DOHH2 (cell line): ENCODE data around the gene TNRC6C.
"Not testable (repeated sequence)": the region's sequence is repeated elsewhere in the genome, so short reads cannot be mapped to it uniquely, and the experiment has no call there.

Experiments
- H3F3A ChIP-seq: fragments of 200-600 bp; sonication (generic), shearing (Covaris generic); 2 replicates; pipeline ENCODE4 v1.6.0; 2016; ENCODE audit warnings: antibody characterized with exemption, mild to moderate bottlenecking; ENCODE audit not compliant: control insufficient read depth, insufficient read depth
- H3K27ac ChIP-seq: fragments of 200-600 bp; sonication (generic); 2 replicates; pipeline ENCODE4 v1.5.1; 2014; ENCODE audit warnings: low read depth, mild to moderate bottlenecking, low read length, moderate library complexity
- H3K27me3 ChIP-seq: fragments of 200-600 bp; sonication (generic); 2 replicates; pipeline ENCODE4 v1.6.1; 2014; ENCODE audit warnings: mild to moderate bottlenecking, low read length, mixed read lengths; ENCODE audit not compliant: control insufficient read depth
- H3K36me3 ChIP-seq: fragments of 200-600 bp; sonication (generic); 2 replicates; pipeline ENCODE4 v1.6.1; 2014; ENCODE audit warnings: mild to moderate bottlenecking, low read length, moderate library complexity, mixed read lengths; ENCODE audit not compliant: control insufficient read depth
- H3K4me1 ChIP-seq: fragments of 200-600 bp; sonication (generic); 2 replicates; pipeline ENCODE4 v1.6.1; 2014; ENCODE audit warnings: mild to moderate bottlenecking, low read length, mixed read lengths; ENCODE audit not compliant: control insufficient read depth
- H3K4me2 ChIP-seq: fragments of 200-600 bp; sonication (generic); 2 replicates; pipeline ENCODE4 v1.6.0; 2014; ENCODE audit warnings: mild to moderate bottlenecking, low read length, moderate library complexity
- H3K4me3 ChIP-seq: fragments of 200-600 bp; sonication (generic); 2 replicates; pipeline ENCODE4 v1.5.1; 2014; ENCODE audit warnings: mild to moderate bottlenecking, low read length, mixed read lengths
- H3K79me2 ChIP-seq: fragments of 200-600 bp; sonication (generic); 2 replicates; pipeline ENCODE4 v1.6.1; 2014; ENCODE audit warnings: mild to moderate bottlenecking, low read length, mixed read lengths; ENCODE audit not compliant: control insufficient read depth
- H3K9me2 ChIP-seq: fragments of 200-600 bp; sonication (generic); replicated peaks from 2 replicates; pipeline ENCODE4 v1.6.1; 2014; ENCODE audit warnings: mild to moderate bottlenecking, low read length, mixed read lengths; ENCODE audit not compliant: control insufficient read depth
- H3K9me3 ChIP-seq: fragments of 200-600 bp; sonication (generic); 2 replicates; pipeline ENCODE4 v1.6.1; 2014; ENCODE audit warnings: antibody characterized with exemption, low read length, mixed read lengths; ENCODE audit not compliant: control insufficient read depth, insufficient read depth
- H4K20me1 ChIP-seq: fragments of 200-600 bp; sonication (generic); 2 replicates; pipeline ENCODE4 v1.6.0; 2014; ENCODE audit warnings: low read depth, mild to moderate bottlenecking, antibody characterized with exemption, low read length, moderate library complexity; ENCODE audit not compliant: control insufficient read depth, insufficient read depth
- CTCF ChIP-seq: fragments of 200-600 bp; sonication (generic); IDR thresholded peaks from one replicate; pipeline ENCODE4 v1.5.1; 2014; ENCODE audit warnings: antibody characterized with exemption, mild to moderate bottlenecking, low read depth, low read length; ENCODE audit not compliant: poor library complexity, severe bottlenecking
- EZH2phosphoT487 ChIP-seq: fragments of 200-600 bp; sonication (generic); IDR thresholded peaks from 2 replicates; pipeline ENCODE4 v1.6.1; 2017; ENCODE audit warnings: borderline replicate concordance, mild to moderate bottlenecking, antibody characterized with exemption, low read length, moderate library complexity, mixed read lengths

TNRC6C gene

DNA sequence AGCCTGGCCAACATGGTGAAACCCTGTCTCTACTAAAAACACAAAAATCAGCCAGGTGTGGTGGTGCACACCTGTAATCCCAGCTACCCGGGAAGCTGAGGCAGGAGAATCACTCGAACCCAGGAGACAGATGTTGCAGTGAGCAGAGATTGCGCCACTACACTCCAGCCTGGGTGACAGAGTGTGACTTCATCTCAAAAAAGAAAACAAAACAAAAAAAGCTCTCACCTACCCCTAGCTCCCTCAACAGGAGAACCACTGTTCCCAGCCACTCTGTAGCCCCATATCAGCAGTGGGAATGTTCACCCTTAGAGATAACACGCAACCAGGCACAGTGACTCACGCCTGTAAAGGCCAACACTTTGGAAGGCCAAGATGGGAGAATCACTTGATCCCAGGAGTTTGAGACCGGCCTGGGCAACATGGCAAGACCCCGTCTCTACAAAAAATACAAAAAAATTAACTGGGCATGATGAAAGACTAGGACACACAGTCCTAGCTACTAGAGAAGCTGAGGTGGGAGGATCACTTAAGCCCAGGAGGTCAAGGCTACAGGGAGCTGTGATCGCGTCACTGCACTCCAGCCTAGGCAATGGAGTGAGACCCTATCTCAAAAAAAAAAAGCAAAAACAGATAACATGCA is 177.5 kb downstream of the TNRC6C start:
- Histone ChIP-seq H3K79me2 (peaks cover 41% of the 10 kb centered on the region), H3K4me2 (no peak overlapping the region), H4K20me1 (peaks cover 3% of the 10 kb centered on the region; the same call in 1 of the 2 replicates), H3F3A (peaks cover 11% of the 10 kb centered on the region), H3K27me3 (no peaks in the 10 kb centered on the region), H3K27ac (no peak overlapping the region), H3K4me1 (peaks cover 68% of the 10 kb centered on the region), H3K36me3 (peaks cover 81% of the 10 kb centered on the region), H3K9me3 (no peaks in the 10 kb centered on the region), H3K4me3 (no peak overlapping the region), H3K9me2 (no peaks in the 10 kb centered on the region)
- TF ChIP-seq CTCF (no peak), EZH2phosphoT487 (no peak)

GRCh38 chr17:78137392-78138203 is 179.1 kb downstream of the TNRC6C start:
- Histone ChIP-seq H3K36me3 (peaks cover 79% of the 10 kb centered on the region), H3K9me2 (no peaks in the 10 kb centered on the region), H3K4me1 (peaks cover 60% of the 10 kb centered on the region), H3F3A (peaks cover 12% of the 10 kb centered on the region), H3K9me3 (no peaks in the 10 kb centered on the region), H3K4me2 (peak overlapping the region; percentile 21; the same call in 1 of the 2 replicates), H4K20me1 (peaks cover 3% of the 10 kb centered on the region; the same call in 1 of the 2 replicates), H3K27me3 (no peaks in the 10 kb centered on the region), H3K79me2 (peaks cover 25% of the 10 kb centered on the region), H3K27ac (peak overlapping the region; percentile 47), H3K4me3 (0 out of 2 replicates have a peak overlapping the region, but pooled peaks have one; percentile 2)
- TF ChIP-seq EZH2phosphoT487 (no peak), CTCF (peak; percentile 96)

DNA sequence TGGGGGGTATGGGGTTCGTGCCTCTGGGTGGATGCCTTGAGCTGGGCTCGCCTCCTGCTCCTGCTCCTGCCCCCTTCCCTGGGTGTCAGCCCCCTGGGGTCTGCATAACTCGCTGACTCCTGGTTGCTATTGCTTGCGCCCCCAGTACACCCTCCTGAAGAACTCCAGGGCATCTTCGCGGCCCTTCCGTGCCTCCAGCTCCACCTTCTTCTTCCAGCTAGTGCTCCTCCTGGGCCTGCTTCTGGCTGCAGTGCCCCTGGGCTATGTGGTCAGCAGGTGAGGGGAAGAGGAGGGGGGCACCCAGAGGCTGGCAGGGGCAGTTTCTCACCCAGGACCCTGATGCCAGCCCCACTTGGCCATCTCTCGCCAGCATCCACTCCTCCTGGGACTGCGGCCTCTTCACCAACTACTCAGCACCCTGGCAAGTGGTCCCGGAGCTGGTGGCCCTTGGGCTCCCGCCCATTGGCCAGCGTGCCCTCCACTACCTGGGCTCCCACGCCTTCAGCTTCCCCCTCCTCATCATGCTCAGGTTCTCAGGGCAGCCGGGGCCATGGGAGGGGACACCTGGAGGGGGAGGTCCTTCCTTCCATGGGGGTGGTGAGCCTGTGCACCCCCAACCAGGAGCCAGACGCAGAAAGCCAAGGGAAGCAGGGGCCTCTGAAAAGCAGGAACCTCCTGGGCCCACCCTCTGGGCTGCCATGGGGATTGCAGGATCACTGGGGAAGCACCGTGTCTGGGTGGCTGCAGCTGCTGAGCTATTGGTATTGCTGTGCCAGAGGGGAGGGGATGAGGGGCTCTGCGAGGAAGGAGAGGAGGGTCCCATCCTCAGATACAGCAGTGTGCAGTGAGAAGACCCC is 179.9 kb downstream of the TNRC6C start:
- no peaks in the 10 kb centered on the region for H3K9me3 ChIP-seq
- peaks cover 51% of the 10 kb centered on the region for H3K4me1 ChIP-seq
- peaks cover 13% of the 10 kb centered on the region for H3F3A ChIP-seq
- peaks cover 16% of the 10 kb centered on the region for H3K79me2 ChIP-seq
- no peaks in the 10 kb centered on the region for H3K9me2 ChIP-seq
- H3K4me2 ChIP-seq: no peak overlapping the region
- no peak overlapping the region for H3K4me3 ChIP-seq
- no peak overlapping the region for H3K27ac ChIP-seq
- H4K20me1 ChIP-seq: peaks cover 3% of the 10 kb centered on the region; the same call in 1 of the 2 replicates
- no peak for TF ChIP-seq CTCF
- no peak for TF ChIP-seq EZH2phosphoT487
- H3K36me3 ChIP-seq: peaks cover 72% of the 10 kb centered on the region
- no peaks in the 10 kb centered on the region for H3K27me3 ChIP-seq

DNA sequence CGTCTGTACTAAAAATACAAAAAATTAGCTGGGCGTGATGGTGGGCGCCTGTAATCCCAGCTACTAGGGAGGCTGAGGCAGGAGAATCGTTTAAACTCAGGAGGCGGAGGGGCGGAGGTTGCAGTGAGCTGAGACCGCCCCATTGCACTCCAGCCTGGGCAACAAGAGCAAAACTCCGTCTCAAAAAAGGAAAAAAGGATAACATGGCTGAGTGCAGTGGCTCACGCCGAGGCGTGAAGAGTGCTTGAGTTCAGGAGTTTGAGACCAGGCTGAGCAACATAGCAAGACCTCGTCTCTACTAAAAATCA is 181.3 kb downstream of the TNRC6C start:
- Histone ChIP-seq H3K4me1 (peaks cover 48% of the 10 kb centered on the region), H3F3A (peaks cover 13% of the 10 kb centered on the region), H3K36me3 (peaks cover 58% of the 10 kb centered on the region)
- not testable (repeated sequence) for H3K27me3 ChIP-seq, H4K20me1 ChIP-seq, H3K4me3 ChIP-seq, H3K4me2 ChIP-seq, H3K9me2 ChIP-seq, H3K79me2 ChIP-seq, H3K9me3 ChIP-seq, H3K27ac ChIP-seq
